Prostate gland (tissue), 2 donors: ENCODE results near the gene ANKMY2. TPM values are rescaled to one million over a fixed set of nuclear protein-coding genes. Genes with fewer than 3 reads are reported as not detected.
"Not testable (repeated sequence)": the region's sequence is repeated elsewhere in the genome, so short reads cannot be mapped to it uniquely, and the experiment has no call there.

Experiments used
- DNase-seq: peaks from one replicate; pipeline ENCODE4 v3.0.0-alpha.2; 2019; ENCODE audit warnings: low spot score
- H3K27ac ChIP-seq, 2 donors: fragments of 200-600 bp; sonication (generic); 2 replicates each; pipeline ENCODE4 v1.5.1; 2017 to 2019
- H3K27me3 ChIP-seq: fragments of 200-600 bp; sonication (generic); replicated peaks from 2 replicates; pipeline ENCODE4 v1.5.1; 2019; ENCODE audit not compliant: insufficient read depth
- H3K36me3 ChIP-seq, 2 donors: fragments of 200-600 bp; sonication (generic); 1 replicate in 1 of 2; 2 replicates in 1 of 2; pipeline versions ENCODE4 v1.5.1 to v1.8.1; 2017 to 2019
- H3K4me1 ChIP-seq: fragments of 200-600 bp; sonication (generic); replicated peaks from 2 replicates; pipeline ENCODE4 v1.5.1; 2019
- H3K4me3 ChIP-seq, 2 donors: fragments of 200-600 bp; sonication (generic); 2 replicates each; pipeline ENCODE4 v1.5.1; 2017 to 2019
- H3K9me3 ChIP-seq: fragments of 200-600 bp; sonication (generic); 2 replicates; pipeline ENCODE4 v1.5.1; 2017
- CTCF ChIP-seq, 4 experiments: fragments of 200-600 bp in 2 of 4; fragments of 450-650 bp in 2 of 4; sonication (generic) in 2 of 4; IDR thresholded peaks; 1 replicate in 3 of 4; 2 replicates in 1 of 4; pipeline ENCODE4 v1.5.1; 2016 to 2019; ENCODE audit warnings: antibody characterized with exemption in 4 of 4, mild to moderate bottlenecking in 2 of 4, moderate library complexity in 2 of 4
- POLR2A ChIP-seq: fragments of 450-650 bp; IDR thresholded peaks from one replicate; pipeline ENCODE4 v1.6.1; 2016; ENCODE audit warnings: antibody characterized with exemption, mild to moderate bottlenecking
- POLR2AphosphoS5 ChIP-seq: sonication (generic); formaldehyde crosslinking; IDR thresholded peaks from one replicate; pipeline ENCODE4 v1.6.1; 2017; ENCODE audit warnings: antibody characterized with exemption
- WGBS: methylation state at CpG from one replicate; pipeline ENCODE4 v1.1.5; 2018; 5-methylcytosine and 5-hydroxymethylcytosine counted together
- intact Hi-C: fragments of 100-400 bp; cut with DNase I; formaldehyde crosslinking; loops from one replicate; pipeline ENCODE4 v1.14.2; 2022
- total RNA-seq, 2 donors: library from RNA; depleted of rRNA; stranded (reverse); fragments of >200 nt; gene quantifications; one replicate each; pipeline ENCODE4 v1.1.0, GENCODE V29; 2016

The ANKMY2 gene
- total RNA-seq, 2 donors from 2014 or later, result 15.5 to 16.4 TPM

GRCh38 chr7:16688249-16688648, 42.7 kb upstream of the ANKMY2 start:
- Histone ChIP-seq H3K27me3 (no peaks in the 10 kb centered on the region), H3K9me3 (no peaks in the 10 kb centered on the region), H3K27ac (no peak overlapping the region), H3K4me3 (no peak overlapping the region), H3K36me3 (no peaks in the 10 kb centered on the region), H3K4me1 (no peaks in the 10 kb centered on the region)
- intact Hi-C loops, result no loop called here
- 94% methylated on average over 2 of the region's 2 CpGs for WGBS
- DNase-seq, result no peak
- no peak for TF ChIP-seq CTCF (IDR thresholded peaks at IDR 0.05)
- no peak for TF ChIP-seq POLR2AphosphoS5
- no peak for TF ChIP-seq POLR2A

DNA sequence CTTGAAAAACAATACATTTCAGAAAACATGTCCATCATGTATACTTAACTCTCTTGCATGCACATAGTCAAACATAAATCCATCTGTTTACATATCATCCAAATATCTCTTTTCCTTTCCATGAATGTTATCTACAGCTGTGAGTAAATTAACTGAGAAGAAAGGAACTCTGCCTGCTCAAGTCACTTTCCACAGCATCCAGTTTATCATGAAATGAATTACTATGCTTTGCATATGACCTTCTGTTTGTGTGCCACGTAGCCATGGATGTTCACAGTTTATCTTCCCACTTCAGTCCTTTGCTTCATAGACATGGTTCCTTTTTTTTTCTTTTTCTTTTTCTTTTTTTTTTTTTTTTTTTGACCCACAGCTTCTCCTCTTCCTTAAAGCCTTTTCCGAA, 40.0 kb upstream of the ANKMY2 start:
- Histone ChIP-seq H3K9me3 (no peaks in the 10 kb centered on the region), H3K4me1 (no peaks in the 10 kb centered on the region), H3K27me3 (no peaks in the 10 kb centered on the region), H3K27ac (no peak overlapping the region), H3K4me3 (no peak overlapping the region), H3K36me3 (no peaks in the 10 kb centered on the region)
- no peak for DNase-seq
- intact Hi-C loops, result no loop called here
- no peak for TF ChIP-seq POLR2AphosphoS5
- no peak for TF ChIP-seq POLR2A
- TF ChIP-seq CTCF (IDR thresholded peaks at IDR 0.05), result no peak
- WGBS, result 100% methylated on average over 2 of the region's 2 CpGs

DNA sequence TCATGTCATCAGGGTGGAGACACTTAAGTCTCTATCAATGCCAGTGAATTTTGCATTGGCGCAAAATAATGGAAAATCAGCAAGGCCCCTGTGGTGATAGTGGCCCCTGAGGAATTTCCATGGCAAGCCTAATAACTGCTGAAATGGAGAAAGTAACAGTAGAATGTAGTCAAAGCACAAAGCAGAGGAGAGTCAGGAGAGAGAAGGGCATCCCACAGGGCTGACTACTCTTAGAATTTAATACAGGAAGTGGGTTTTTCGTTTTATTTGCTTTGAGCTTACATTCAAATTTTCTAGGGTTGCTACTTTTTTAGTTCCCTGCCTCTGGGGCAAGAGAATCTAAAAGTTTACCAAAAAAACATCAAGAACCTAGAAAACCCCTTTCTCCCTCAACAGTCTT, 39.4 kb upstream of the ANKMY2 start:
- no peaks in the 10 kb centered on the region for H3K9me3 ChIP-seq
- no peak overlapping the region for H3K4me3 ChIP-seq
- no peak for TF ChIP-seq CTCF (IDR thresholded peaks at IDR 0.05)
- TF ChIP-seq POLR2A, result no peak
- TF ChIP-seq POLR2AphosphoS5, result no peak
- H3K27me3 ChIP-seq, result no peaks in the 10 kb centered on the region
- DNase-seq, result no peak
- no peaks in the 10 kb centered on the region for H3K4me1 ChIP-seq
- H3K27ac ChIP-seq, result no peak overlapping the region
- intact Hi-C loops, result no loop called here
- no peaks in the 10 kb centered on the region for H3K36me3 ChIP-seq
- 60% methylated on average over 2 of the region's 2 CpGs for WGBS

DNA sequence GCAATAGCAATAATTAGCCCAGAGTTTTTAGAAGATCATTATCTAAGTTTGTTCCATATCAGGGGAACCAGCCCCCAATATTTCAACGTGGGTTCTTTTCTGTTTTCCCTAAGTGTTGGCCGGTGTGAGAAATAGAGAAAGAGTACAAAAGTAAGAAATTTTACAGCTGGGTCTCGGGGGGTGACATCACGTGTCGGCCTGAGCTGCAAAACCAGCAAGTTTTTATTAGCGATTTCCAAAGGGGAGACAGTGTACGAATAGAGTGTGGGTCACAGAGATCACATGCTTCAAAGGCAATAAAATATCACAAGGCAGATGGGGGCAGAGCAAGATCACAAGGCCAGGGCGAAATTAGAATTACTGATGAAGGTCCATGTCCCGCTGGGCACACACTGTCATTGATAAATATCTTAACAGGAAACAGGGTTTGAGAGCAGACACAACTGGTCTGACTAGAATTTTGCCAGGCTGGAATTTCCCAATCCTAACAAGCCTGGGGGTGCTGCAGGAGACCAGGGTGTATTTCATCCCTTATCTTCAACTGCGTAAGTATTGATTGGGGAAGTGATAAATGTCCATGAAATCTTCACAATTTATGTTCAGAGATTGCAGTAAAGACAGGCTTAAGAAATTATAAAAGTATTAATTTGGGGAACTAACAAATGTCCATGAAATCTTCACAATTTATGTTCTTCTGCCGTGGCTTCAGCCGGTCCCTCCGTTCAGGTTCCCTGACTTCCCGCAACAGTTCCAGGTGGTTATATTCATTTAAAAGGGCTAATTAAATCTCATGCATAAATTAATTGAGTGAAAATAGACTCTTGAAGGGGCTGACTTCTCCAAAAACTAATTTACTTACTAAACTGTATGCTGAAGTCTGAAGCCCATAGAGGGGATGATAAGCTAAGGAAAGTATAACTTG, 33.4 kb upstream of the ANKMY2 start:
- H3K9me3 ChIP-seq, H3K27ac ChIP-seq, H3K4me3 ChIP-seq, H3K36me3 ChIP-seq, intact Hi-C loops, DNase-seq, H3K27me3 ChIP-seq, H3K4me1 ChIP-seq: not testable (repeated sequence)
- 82% methylated on average over 14 of the region's 14 CpGs for WGBS

- no peak for DNase-seq
- WGBS, result 91% methylated on average over 12 of the region's 12 CpGs
- Histone ChIP-seq H3K27ac (no peak overlapping the region), H3K36me3 (no peaks in the 10 kb centered on the region), H3K27me3 (no peaks in the 10 kb centered on the region), H3K4me1 (no peaks in the 10 kb centered on the region), H3K4me3 (no peak overlapping the region), H3K9me3 (no peaks in the 10 kb centered on the region)
- TF ChIP-seq POLR2A, result no peak
- TF ChIP-seq POLR2AphosphoS5, result no peak
- TF ChIP-seq CTCF (IDR thresholded peaks at IDR 0.05), result no peak
- intact Hi-C loops, result no loop called here
These were observed 32.5 kb upstream of the ANKMY2 start for GRCh38 chr7:16677978-16678494.
